HG03280 (cell line): ENCODE data around the gene PALM.
"Not testable (repeated sequence)": the region's sequence is repeated elsewhere in the genome, so short reads cannot be mapped to it uniquely, and the experiment has no call there.

Source experiments
- ATAC-seq: cut with Tn5 transposase; IDR thresholded peaks from one replicate; pipeline ENCODE4 v1.9.1; 2021; ENCODE audit warnings: mild to moderate bottlenecking, moderate library complexity; ENCODE audit not compliant: unreplicated experiment

Gene PALM

DNA sequence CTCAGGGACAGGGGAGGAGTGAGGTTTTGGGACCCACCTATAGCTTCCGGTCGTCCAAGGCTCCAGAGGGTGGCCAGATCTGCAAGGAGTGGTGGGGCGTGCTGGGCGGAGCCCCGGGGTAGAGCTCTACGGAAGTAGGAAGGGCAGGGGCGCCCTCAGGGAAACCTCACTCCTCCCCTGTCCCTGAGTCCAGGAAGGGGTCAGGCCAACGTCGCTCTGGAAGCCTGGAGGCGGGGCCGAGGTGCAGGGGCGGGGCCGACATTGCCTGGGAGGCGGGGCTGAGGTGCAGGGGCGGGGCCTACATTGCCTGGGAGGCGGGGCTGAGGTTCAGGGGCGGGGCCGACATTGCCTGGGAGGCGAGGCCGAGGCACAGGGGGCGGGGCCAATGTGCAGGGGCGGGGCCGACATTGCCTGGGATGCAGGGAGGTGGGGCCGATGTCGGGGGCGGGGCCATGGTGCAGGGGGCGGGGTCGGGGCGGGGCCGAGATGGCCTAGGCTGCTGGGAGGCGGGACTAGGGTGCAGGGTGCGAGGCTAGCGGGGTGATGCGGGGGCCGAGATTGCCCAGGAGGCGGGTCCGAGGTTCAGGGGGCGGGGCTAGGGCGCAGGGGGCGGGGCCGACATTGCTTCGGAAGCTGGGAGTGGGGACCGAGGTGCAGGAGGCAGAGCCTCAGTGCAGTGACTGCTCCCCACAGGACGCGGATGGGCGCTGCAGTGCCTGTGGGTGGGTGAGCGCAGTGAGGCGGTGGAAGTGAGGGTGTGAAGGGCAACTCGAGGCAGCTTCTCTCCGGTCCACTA lies 4.9 kb upstream of the PALM start:
- no peak for ATAC-seq

DNA sequence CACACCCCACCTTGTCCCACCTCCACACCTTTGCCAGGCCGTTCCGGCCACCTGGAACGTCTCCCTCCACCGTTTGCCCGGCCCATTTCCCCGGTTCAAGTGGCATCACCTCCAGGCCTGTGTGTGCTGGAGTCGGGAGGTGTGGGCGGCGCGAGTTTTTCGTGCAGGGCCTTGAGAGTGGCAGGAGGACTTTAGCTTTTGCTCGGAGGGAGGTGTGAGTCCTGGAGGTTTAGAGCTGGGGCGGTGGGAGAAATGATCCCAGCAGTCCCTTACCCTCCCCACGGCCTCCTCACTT lies 4.3 kb upstream of the PALM start:
- no peak for ATAC-seq

DNA sequence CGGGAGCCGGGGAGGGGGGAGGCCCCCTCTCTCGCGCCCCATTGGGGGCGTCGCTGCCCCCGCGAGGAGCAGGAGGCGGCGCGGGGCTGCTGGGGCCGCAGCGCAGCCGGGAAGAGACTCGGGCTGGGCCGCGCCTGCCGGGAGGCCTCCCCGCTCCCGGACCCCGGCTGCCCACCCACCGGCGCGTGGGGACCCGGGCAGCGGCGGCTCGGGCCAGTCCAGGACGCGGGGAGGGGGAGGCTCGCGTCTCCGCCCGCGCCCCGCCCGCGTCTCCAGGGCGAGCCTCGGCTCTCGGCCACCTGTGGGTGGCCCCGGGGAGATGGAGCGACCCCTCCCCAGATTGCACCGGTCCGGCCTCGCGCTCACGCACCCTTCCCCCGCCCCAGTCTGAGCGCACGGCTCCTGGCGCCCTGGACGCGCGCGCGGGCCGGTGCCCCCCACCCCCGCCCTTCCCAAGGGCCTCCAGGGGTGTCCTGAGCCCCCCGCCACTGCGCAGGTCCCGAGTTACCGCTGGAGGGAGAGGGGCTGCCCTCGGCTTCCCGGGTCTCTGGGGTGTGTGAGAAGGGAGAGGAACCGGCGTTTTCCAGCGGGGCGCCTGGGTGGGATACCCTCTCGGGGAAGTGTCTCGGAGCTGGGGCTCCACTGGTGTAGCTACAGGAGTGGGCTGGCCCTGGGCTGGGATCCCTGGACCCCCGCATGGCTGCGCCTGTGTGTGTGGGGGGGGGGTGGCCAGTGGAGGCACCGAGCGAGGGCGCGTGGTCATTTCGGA lies 645 bp downstream of the PALM start:
- no peak for ATAC-seq

DNA sequence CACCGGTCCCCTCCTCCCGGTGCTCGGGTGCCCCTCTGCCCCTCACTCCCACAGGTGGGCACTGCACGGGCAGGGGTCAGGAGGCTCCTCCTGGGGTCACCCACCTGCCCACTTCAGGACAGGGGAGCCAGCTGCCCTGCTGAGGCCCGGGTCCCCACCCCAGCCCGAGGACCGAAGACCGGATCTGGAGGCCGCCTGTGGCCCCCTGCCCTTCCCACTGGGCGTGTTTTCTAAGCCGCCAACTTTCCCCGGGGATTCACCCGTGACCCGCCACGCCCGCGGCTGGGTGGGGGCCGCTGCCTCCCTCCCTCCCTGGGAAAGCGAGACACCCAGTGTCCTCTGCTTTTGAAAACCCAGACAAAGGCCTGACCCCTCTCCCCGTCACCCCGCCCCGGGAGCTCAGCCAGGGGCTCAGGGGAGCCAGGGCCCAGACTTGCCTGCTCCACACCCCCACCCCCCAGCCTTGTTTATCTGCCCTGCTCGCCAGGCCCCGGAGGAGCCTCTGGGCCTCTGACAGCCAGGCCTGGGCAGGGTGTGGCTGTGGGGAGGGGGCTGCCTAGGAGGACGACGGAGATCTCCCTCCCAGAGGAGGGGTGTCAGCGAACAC lies 1.3 kb downstream of the PALM start:
- ATAC-seq, result no peak

DNA sequence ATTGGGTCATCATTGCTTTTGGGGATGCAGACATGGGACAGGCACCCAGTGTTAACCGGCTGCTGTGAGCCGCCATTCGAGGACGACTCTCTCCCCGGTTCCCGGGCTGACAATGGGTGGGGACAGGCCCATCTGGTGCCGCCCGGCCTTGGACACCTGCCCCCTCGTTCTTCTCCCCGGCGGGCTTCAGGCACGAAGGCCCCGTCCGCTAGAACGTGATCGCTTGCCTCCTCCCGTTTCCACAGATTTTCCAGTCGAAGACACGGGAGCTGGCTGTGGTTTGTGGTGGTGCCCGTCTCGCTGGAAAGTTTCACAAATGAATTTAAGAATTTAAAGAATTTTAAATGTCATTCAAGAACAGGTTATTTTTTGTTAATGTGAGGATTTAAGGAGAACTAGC lies 2.0 kb downstream of the PALM start:
- ATAC-seq, result no peak

DNA sequence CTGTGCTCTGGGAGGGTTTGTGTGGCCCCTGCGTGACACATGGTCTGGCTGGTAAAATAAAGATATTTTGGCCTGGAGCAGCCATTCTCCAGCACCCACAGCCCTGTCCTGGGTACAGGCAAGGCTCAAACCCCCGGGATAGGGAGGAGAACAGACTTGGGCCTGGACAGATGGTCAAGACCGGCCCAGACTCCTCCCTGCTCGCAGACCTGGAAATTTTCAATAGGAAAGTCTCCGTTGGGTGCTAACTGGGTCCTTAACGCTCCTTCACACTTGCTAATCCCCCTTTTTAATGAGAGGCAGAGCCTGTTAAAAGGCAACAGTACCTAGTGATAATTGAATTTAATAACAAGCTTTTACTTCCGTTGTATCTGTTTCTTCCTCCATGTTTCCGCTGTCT lies 2.5 kb downstream of the PALM start:
- no peak for ATAC-seq

DNA sequence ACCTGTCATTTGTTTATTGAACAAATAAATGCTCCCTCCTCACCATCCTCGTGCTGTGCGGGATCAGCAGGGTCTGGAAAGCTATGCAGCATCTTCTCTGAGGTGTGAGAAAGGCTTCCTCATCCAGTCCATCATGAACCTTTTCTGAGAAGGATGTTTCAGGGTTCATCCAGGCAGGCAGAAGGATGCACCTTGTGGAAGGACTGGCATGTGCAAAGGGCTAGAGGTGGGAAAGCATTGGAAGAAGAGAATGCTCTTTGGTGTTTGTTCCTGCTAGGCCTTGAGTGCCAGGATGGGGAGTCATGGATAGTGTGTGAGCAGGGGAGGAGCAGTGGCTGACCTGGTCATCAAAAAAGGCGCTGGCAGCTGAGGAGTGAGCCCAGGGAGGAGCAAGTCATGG lies 6.6 kb downstream of the PALM start:
- ATAC-seq, result no peak

DNA sequence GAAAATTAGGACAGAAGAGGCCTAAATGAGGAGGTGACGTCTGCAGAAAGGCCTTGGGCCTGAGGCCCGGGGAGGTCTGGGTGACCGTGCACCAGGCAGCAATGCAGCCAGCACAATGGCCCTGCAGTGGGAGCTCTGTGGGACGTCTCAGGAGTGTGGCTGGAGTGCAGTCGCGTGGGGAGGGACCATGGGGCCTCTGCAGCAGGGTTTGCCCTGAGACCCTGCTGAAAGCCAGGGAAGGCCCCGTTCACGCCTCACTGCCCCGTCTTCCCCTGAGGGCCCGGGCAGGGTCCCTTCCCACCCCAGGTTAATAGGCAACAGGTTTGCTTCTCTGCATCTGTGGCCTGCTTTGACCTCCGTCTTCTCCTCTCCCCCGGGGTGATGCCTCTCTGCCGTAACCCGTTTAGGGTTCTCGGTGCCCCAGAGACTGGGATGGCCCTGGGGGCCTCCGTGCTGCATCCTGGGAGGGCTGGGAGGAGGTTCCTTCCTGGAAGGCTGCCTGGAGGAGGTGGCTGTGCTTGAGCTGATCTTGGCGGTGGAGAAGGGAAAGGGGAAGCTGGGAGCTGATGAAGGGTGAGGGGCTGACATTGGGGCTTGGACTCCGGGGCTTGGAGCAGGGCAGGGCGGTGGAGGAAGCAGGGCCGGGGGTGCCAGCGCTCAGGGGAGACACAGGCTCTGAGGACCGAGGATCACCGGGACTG lies 9.7 kb downstream of the PALM start:
- no peak for ATAC-seq

DNA sequence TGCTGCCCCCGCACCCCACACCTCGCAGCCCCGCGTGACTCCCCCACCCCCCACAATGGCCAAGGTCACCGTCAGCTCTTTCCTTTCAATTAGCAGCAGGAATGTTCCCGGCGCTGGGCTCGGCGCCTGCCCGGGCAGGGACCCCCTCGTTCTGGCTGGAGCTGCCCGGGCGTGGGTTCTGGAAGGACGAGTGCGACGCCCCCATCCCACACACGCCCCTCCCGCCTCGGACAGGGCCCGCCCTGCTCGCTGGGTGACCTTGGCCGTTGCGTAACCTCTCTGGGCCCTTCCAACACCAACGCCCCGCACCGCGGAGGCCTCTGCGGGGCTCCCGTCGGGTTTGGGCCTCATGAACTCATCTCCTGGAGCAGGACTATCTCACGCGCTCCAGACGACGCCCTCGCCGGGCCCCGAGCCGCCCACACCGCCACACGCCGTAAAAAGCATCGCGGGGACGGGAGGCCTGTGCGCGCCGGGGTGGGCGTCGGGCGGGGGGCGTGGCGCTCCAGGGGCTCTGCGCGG lies 10.3 kb downstream of the PALM start:
- ATAC-seq, result no peak

DNA sequence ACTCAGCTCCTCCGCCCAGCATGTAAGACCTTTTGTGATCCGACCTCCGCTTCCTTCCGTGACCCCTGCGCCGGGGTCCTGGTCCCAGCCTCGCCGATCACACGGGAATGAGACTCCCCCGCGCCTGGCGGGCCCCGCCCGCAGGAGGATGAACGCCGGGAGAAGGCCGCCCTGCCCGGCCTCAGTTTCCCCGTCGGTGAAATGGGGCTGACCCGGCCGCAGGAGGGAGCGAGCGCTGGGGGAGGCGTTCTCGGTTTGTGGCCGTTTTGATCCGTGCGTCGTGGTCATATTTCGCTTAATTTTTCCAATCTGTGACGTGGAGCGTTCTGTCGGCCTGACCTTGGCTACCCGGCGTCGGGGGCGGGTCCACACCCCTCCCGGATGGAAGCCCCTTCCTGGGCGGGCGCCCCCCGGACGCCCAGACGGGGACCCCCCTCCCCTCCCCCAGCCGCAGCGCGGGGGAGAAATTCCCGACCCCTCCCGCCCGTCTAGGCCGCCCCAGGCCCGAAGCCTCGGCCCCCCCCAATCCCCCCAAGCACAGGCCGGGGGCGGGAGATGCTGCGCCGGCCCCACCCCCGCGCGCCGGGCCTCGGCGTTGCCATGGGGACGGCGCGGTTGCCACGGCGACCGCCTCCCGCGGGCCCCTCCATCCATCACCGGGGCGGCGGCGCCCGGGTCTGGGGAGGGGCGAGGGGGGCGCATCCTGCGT lies 11.1 kb downstream of the PALM start:
- no peak for ATAC-seq

DNA sequence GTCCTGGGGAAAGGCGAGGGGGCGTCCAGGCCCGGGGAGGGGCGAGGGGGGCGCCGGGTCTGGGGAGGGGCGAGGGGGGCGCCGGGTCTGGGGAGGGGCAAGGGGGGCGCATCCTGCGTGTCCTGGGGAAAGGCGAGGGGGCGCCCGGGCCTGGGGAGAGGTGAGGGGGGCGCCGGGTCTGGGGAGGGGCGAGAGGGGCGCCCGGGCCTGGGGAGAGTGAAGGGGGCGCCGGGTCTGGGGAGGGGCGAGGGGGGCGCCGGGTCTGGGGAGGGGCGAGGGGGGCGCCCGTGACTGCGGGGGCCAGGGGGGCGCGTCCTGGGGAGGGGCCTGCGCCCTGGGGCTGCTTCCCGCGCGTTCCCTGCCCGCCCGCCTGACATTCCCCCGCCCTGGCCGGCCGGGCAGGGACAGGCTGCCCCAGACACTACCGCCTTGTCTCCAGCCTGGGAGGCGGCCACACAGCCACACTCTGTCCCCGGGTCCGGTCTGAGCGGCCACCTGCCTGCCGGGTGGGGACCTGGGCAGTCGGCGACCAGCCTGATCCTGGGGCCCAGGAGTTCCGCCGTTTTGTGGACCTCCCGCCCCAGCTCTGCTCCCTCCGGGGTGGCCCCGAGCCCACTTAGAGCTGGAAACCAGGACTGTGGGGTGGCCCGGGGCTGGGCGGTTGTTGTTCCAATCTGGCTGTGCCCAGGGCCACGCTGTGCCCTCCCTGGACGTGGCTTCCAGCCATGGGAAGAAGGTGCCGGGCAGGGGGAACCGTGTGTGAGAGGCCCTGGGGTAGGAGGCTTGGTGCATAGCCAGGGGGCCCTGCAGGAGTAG lies 11.8 kb downstream of the PALM start:
- ATAC-seq, result no peak

DNA sequence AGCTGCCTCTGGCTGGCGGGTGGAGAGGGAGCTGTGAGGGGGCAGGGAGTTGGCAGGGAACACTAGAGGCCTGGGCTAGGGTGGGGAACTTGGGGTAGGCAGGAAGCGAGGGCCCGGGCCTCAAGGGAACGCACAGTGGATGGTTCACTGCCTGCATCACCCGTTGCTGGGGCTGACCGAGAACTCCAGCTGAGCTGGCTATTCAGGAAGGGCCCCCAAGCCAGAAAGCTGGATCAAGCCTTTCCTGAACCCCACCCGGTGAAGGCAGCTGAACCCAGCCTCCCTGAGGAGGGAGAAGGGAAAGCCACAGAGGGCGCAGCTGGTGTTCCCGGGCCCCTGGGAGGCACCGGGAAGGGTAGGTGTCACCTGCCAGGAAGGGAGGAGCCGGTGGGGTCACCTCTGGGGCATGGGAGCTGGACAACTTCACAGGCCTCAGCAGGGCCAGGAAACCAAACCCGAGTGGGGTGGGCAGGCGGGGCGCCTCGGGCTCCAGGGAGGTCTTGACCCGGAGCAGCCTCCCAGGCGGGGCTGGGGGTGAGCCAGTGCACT lies 13.9 kb downstream of the PALM start:
- no peak for ATAC-seq

DNA sequence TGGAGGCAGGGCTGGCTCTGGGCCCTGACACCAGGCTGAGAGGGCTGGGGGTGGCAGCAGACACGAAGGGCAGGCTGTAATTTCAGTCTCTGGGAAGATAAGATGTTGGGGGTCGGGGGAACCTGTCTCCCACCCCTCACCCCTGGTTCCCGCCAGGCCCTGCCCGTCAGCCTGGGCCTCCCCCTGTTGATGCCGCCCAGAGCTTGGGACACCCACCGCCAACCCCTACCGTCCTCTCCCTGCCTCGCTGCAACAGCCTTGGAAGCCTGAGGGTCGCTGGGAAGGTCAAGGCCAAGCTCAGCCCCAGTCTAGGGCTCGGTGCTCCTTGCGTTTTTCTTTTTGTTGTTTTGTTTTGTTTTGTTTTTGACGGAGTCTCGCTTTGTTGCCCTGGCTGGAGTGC lies 14.5 kb downstream of the PALM start:
- ATAC-seq, result no peak

DNA sequence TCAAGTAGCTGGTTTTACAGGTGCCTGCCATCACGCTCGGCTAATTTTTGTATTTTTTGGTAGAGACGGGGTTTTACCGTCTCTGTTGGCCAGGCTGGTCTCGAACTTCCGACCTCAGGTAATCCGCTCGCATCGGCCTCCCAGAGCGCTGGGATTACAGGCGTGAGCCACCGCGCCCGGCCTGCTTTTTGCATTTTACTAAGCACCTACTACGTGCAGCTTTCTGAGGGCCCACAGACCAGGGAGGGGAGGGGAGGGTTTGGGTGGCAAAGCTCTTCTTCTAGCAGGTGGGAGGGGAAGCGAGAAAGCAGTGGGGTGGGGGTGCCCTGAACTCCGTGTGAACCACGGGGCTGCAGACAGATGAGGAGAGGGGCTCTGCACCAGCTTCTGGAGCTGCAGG lies 15.0 kb downstream of the PALM start:
- no peak for ATAC-seq

DNA sequence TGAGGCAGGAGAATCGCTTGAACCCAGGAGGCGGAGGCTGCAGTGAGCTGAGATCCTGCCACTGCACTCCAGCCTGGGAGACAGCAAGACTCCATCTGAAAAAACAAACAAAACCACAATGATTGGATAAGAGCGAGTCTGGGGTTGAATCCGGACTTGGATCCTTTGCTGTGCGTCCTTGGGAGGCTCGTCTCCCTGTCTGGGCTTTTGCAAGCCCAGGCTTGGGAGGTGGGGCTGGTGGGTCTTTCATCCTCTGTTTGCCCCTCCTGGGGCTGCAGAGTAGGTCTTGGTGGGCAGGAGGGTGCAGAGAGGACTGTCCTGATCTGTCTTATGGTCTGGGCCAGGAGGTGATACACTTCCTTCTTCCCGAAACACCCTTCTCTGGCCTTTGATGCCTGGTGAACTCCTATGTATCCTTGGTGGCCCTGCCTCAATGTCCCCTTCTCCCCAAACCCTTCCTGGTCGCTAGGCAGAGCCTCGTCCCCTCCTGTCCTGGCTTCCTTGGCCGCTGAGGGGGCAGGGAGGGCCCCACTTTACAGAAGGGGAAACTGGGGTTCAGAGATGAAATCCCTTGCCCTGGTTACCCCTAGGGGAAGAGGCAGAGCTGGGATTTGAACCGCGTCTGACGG lies 16.8 kb downstream of the PALM start:
- no peak for ATAC-seq

DNA sequence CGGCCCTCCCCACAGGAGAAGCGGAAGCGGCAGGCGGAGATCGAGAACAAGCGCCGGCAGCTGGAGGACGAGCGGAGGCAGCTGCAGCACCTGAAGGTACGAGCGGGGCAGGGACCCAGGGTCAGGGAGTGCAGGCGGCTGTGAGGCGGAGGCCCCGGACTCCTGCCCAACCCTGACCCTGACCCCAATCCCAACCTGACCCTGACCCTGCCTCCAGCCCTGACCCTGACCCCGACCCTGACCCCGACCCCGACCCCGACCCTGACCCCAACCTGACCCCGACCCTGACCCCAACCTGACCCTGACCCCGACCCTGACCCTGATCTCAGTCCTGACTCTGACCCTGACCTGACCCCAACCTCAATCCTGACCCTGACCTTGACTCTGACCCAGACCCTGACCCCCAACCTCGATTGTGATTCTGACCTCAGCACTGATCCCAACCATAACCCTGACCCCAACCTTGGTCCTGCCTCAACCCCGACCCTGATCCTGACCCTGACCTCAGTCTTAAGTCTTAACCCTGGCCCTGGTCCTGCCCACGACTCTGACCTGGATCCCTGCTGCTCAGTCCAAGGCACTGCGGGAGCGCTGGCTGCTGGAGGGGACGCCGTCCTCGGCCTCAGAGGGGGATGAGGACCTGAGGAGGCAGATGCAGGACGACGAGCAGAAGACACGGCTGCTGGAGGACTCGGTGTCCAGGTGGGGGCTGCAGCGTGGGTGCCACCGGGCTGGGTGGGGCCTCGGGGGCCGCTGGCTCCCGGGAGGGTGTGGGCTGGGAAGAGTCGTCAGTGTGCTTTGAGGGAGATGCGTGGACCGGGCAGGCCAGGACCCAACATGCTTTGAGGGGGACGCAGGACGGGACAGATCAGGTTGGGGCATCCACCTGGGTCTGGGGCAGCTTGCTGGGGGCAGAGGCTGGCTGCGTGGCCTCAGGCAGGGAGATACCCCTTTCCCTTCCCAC lies 18.5 kb downstream of the PALM start:
- no peak for ATAC-seq

DNA sequence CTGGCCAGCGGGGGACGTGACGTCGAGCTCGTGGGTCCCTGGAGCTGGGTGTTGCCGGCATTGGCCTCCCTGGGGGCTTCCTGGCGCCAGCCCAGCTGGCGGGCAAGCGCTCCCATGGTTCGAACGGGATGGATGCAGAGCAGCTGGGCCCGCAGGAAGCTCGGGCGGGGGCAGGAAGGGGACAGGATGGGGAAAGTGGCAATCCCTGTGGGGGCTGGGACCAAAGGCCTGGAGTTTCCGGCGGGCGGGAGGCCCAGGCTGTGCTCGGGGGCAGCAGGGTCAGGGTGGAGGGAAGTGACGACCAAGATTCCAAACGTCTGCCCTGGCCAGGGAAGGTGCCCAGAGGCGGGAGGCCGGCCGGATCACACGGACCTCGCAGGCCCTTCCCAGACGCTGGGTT lies 19.3 kb downstream of the PALM start:
- ATAC-seq, result no peak

DNA sequence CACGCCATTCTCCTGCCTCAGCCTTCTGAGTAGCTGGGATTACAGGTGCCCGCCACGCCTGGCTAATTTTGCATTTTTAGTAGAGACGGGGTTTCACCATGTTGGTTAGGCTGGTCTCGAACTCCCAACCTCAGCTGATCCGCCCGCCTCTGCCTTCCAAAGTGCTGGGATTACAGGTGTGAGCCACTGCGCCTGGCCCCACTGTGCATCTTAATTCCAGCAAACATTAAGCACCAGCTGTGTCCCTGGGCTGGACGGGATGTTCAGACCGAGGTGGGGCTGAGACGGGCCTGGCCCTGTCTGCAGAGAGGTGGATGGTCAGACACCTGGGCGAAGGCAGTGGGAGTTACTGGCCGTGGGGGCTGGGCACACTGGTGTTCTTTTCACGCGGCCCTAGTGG lies 20.8 kb downstream of the PALM start:
- ATAC-seq, result not testable (repeated sequence)
